HG03439 (cell line): ENCODE data around the gene ARPC1A.
"Not testable (repeated sequence)": the region's sequence is repeated elsewhere in the genome, so short reads cannot be mapped to it uniquely, and the experiment has no call there.

Experiments used
- ATAC-seq: cut with Tn5 transposase; IDR thresholded peaks from one replicate; pipeline ENCODE4 v1.9.1; 2021; ENCODE audit warnings: mild to moderate bottlenecking, moderate library complexity; ENCODE audit not compliant: unreplicated experiment

ARPC1A gene

DNA sequence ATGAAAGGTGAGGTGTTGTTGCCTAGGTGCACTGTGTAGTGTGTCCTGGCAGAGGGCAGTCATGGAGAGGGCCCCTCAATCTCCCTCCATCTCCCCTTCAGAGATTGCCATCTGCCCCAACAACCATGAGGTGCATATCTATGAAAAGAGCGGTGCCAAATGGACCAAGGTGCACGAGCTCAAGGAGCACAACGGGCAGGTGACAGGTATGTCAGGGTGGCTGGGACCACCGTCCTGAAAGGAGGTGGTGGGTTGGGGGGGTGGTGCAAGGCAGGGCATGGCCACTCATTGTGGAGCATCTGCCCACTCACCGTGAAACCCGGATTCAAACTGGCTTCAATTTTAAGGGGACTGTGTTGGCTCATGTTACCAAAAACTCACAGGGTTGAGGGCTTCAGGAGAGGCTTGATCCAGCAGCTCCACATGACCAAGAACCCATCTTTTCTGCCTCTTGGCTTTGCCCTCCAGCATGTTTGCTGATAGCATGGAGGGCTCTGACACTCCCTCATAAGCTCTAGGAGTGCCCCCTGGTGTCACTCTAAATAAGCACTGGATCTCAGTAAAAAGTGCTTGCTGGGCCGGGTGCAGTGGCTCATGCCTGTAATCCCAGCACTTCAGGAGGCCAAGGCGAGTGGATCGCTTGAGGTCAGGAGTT lies 61.0 kb downstream of the ARPC1A start:
- ATAC-seq = no peak

DNA sequence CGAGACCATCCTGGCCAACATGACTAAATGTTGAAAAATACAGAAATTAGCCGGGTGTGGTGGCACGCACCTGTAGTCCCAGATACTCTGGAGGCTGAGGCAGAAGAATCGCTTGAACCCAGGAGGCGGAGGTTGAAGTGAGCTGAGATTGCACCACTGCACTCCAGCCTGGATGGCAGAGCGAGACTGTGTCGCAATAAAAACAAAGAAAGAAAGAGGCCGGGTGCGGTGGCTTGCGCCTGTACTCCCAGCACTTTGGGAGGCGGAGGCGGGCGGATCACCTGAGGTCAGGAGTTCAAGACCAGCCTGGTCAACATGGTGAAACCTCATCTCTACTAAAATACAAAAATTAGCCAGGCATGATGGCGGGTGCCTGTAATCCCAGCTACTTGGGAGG lies 61.5 kb downstream of the ARPC1A start:
- ATAC-seq = not testable (repeated sequence)

GRCh38 chr7:99387912-99388311 lies 62.2 kb downstream of the ARPC1A start:
- no peak for ATAC-seq

- ATAC-seq = no peak
These were observed 64.1 kb downstream of the ARPC1A start for GRCh38 chr7:99389772-99390171.

- ATAC-seq = no peak
These were observed 65.4 kb downstream of the ARPC1A start for GRCh38 chr7:99390941-99391602.

- ATAC-seq = no peak
These were observed 66.3 kb downstream of the ARPC1A start for GRCh38 chr7:99392046-99392445.

DNA sequence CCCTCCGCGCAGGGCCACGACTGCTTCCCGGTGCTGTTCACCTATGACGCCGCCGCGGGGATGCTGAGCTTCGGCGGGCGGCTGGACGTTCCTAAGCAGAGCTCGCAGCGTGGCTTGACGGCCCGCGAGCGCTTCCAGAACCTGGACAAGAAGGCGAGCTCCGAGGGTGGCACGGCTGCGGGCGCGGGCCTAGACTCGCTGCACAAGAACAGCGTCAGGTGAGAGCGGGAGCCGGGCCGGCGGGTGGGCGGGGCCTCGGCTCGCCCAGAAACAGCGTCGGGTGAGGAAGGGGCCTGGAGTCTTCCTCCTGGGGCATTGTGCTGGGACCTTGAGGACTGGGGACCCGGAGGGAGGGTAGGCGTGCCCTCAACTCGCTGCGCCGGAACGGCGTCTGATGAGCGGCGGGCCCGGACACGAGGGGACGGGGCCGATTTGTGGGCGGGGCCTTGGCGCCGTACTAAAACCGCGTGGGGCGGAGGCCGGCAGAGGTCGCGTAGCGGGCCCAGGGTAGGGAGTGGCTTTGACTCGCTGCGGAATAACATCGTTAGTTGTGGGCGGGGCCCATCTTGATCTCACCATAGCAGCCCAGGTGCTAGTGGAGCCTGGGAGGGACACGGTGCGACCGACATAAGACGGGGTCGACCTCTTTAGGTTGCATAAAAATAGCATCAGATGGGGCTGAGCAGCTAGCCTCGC lies 67.1 kb downstream of the ARPC1A start:
- ATAC-seq = no peak

GRCh38 chr7:99393355-99394187 lies 67.9 kb downstream of the ARPC1A start:
- ATAC-seq = no peak

DNA sequence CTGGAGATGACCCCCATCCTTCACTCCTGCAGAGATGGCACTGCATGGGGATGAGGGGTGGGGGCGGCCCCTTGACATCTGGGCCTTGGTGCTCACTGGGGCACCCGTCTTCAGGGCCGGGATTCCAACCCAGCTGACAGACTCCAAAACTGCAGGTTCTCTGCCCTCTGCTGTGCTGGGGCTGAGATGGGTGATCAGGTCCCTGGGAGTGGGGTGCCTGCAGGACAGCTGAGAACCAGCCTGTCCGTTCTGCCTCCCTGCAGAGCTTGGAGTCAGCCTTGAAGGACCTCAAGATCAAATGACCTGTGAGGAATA lies 68.4 kb downstream of the ARPC1A start:
- ATAC-seq = no peak

DNA sequence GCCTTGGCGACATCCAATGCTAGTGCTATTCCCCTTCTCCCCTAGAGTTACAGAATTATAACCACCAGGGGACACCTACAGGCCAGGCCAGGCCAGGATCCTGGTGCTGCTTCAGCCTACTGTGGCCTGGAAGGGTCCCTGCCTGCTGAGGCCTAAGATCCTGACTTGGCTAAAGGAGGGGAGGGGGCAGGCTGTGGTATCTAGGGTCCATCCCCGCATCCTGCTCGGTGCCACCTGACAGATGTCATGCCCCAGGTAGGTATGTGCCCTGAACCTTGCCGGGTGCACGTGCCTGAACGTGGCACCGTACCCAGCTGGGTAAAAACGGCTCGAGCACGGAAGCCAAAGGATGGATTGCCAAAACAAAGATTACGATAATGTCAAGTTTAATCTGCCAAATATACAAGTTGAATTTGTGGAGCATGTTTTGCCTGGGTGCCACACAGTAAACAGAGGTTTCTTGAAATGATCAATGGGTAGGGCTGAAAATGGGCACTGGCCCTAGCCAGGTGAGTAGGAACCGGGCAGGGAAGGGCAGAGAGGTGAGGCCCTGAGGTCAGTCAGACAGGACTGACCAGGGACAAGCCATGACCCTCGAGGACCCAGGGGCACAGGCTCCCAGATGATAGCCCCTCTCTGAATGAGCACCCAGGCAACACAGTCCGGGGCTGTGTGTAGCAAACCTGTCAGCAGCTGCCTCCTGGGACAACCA lies 70.1 kb downstream of the ARPC1A start:
- no peak for ATAC-seq

- no peak for ATAC-seq
These were observed 71.0 kb downstream of the ARPC1A start for GRCh38 chr7:99396418-99397296.

GRCh38 chr7:99397297-99397983 lies 71.7 kb downstream of the ARPC1A start:
- no peak for ATAC-seq

DNA sequence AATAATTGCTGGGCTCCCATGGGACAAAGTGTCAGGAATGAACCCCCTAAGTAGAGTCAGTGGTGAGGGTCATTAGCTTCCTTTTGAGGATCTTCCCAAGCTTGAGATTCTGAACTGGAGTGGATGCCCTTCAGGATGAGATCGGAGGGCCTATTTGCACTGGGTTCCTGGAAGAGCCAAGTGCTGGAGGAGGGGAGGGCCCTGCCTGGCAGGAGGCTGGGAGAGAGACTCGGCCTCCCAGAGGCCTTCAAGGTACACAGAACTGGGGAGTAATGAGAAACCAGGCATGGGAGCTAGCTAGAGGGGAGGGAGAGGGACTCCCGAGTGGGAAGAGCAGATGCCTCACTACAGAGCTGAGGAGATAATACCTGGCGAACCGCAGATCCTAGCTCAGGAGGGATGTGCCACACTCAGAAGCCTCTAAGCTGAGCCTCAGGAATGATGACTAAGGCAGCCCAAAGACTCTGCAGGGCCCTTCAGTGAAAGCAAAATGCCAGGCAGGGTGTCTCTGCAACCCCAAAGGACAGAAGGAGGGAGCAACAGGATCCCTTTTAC lies 73.3 kb downstream of the ARPC1A start:
- ATAC-seq = no peak

- no peak for ATAC-seq
These were observed 73.9 kb downstream of the ARPC1A start for GRCh38 chr7:99399597-99399996.

DNA sequence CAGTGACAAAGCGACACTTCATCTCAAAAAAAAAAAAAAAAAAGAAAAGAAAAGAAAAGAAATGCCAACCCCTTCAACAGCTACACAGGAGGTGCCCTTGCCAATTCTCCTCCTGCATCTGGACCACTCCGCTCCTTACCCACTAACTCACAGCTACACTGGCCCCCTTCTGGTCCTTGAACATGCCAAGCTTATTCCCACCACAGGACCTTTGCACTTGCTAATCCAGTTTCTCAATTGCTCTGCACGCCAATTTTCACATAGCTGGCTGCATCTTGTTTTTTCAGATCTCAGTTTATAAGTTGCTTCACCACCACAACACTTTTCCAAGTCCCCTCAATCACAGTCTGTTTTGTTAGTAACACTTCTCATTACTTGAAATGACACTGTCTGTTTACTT lies 77.2 kb downstream of the ARPC1A start:
- no peak for ATAC-seq

GRCh38 chr7:99403764-99404163 lies 78.1 kb downstream of the ARPC1A start:
- ATAC-seq = no peak

DNA sequence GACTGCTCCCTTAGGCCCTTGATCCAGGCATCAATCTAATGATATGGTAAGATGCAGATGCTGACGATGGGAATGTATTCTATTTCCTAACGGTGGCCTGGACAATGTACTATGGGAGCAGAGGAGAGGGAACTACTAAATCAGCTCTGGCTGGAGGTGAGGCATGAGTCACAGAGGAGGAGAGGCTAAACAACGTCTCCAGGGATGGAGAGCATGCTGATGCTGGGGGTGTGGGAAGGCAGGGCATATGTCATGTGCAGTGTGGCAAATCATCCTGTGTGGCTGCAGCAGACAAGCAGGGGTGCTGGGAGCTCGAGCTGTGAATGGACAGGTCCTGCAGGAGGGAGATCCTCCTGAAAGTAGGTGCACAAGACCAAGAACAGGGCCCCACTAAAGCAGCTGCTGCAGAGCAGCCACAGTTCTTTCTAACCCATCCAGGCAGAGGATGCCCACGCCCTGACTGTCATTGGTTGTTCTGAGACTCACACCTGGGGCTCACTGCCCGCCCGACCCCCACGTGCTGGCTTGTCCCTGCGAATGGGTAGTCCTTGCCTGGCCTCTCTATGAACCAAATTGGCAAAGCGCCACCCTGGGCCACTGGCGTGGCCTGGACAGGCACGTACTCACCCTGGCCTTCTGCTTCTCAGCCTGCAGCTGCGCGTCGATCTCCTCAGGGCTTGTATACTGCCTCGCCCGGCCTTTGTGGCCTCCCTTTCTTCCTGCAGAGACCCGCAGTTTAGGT lies 78.7 kb downstream of the ARPC1A start:
- ATAC-seq = no peak

DNA sequence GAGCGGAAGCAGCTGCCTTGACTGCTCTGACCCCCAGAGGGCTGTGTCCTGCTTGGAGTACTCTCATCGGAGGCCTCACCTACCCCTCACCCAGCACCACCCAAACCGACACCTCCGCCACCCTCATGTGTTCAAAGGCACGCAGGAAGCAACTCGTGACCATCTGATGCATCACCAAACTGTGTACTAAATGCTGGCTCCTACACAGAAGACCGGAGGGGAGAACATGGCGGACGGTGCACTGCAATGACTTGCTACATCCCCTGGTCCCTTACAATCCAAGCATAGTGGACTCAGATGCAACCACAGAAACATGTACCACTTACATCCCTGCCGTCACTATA lies 79.3 kb downstream of the ARPC1A start:
- ATAC-seq = no peak
